HepG2 (cell line): ENCODE data around the gene ZNF512B. TPM values are rescaled to one million over a fixed set of nuclear protein-coding genes. Genes with fewer than 3 reads are reported as not detected.

Experiments used
- AGO2 ChIP-seq: fragments of 200-400 bp; formaldehyde crosslinking; optimal IDR thresholded peaks from 2 replicates; pipeline ENCODE3; 2017; ENCODE audit warnings: mild to moderate bottlenecking, low read depth, low read length, moderate library complexity
- CENPT ChIP-seq: sonication (generic); formaldehyde crosslinking; IDR thresholded peaks from 2 replicates; pipeline ENCODE4 v1.8.0; 2022; ENCODE audit warnings: low read depth, mild to moderate bottlenecking, moderate library complexity, missing genetic modification reagents
- CSRNP1 ChIP-seq: sonication (generic); formaldehyde crosslinking; IDR thresholded peaks from 2 replicates; pipeline ENCODE4 v1.8.1; 2023; ENCODE audit warnings: mild to moderate bottlenecking, missing genetic modification reagents
- HCFC1 ChIP-seq: fragments of 150-350 bp; IDR thresholded peaks from 2 replicates; pipeline ENCODE4 v1.6.1; 2014; ENCODE audit warnings: low read depth, low read length
- IRF2 ChIP-seq: IDR thresholded peaks from 2 replicates; pipeline ENCODE4 v1.6.1; 2018; ENCODE audit warnings: missing genetic modification reagents, missing compliant biosample characterization
- KMT2B ChIP-seq: IDR thresholded peaks from 2 replicates; pipeline ENCODE4 v1.6.1; 2016; ENCODE audit warnings: missing genetic modification reagents, missing compliant biosample characterization
- LRRFIP1 ChIP-seq: sonication (generic); formaldehyde crosslinking; conservative IDR thresholded peaks from 2 replicates; pipeline ENCODE4 v1.4.0; 2020; ENCODE audit warnings: missing genetic modification reagents
- MAFG ChIP-seq: sonication (generic); formaldehyde crosslinking; IDR thresholded peaks from 2 replicates; pipeline ENCODE4 v1.5.1; 2020; ENCODE audit warnings: mild to moderate bottlenecking, missing genetic modification reagents
- MLX ChIP-seq: IDR thresholded peaks from 2 replicates; pipeline ENCODE4 v1.6.1; 2016
- MXD1 ChIP-seq: sonication (generic); formaldehyde crosslinking; IDR thresholded peaks from 2 replicates; pipeline ENCODE4 v1.4.0; 2020; ENCODE audit warnings: mild to moderate bottlenecking, missing genetic modification reagents
- NFYB ChIP-seq: sonication (generic); formaldehyde crosslinking; IDR thresholded peaks from 2 replicates; pipeline ENCODE4 v1.4.0; 2020; ENCODE audit warnings: missing genetic modification reagents
- NR0B2 ChIP-seq: sonication (generic); formaldehyde crosslinking; IDR thresholded peaks from 2 replicates; pipeline ENCODE4 v1.4.0; 2020; ENCODE audit warnings: mild to moderate bottlenecking, missing genetic modification reagents
- PHF8 ChIP-seq: sonication (generic); formaldehyde crosslinking; IDR thresholded peaks from 2 replicates; pipeline ENCODE4 v1.5.0; 2020; ENCODE audit warnings: missing genetic modification reagents
- SMAD1 ChIP-seq: sonication (generic); formaldehyde crosslinking; IDR thresholded peaks from 2 replicates; pipeline ENCODE4 v1.4.0; 2020; ENCODE audit warnings: missing genetic modification reagents, low read depth, mild to moderate bottlenecking, borderline replicate concordance
- UBTF ChIP-seq: sonication (generic); formaldehyde crosslinking; IDR thresholded peaks from 2 replicates; pipeline ENCODE4 v1.4.0; 2020; ENCODE audit warnings: mild to moderate bottlenecking, missing genetic modification reagents
- ZBTB25 ChIP-seq: IDR thresholded peaks from 2 replicates; pipeline ENCODE4 v1.6.1; 2018; ENCODE audit warnings: missing genetic modification reagents
- ZNF143 ChIP-seq: sonication (generic); formaldehyde crosslinking; IDR thresholded peaks from 2 replicates; pipeline ENCODE4 v1.4.0; 2020; ENCODE audit warnings: missing genetic modification reagents
- ZNF207 ChIP-seq: fragments of 450-650 bp; IDR thresholded peaks from 2 replicates; pipeline ENCODE4 v1.6.1; 2016; ENCODE audit warnings: antibody characterized with exemption, borderline replicate concordance
- ZNF326 ChIP-seq: sonication (generic); formaldehyde crosslinking; IDR thresholded peaks from 2 replicates; pipeline ENCODE4 v1.4.0; 2020; ENCODE audit warnings: missing genetic modification reagents, borderline replicate concordance
- ZNF343 ChIP-seq: sonication (generic); formaldehyde crosslinking; IDR thresholded peaks from 2 replicates; pipeline ENCODE4 v1.4.0; 2020; ENCODE audit warnings: mild to moderate bottlenecking, missing genetic modification reagents
- ZNF382 ChIP-seq: sonication (generic); formaldehyde crosslinking; IDR thresholded peaks from 2 replicates; pipeline ENCODE4 v1.5.0; 2020; ENCODE audit warnings: missing genetic modification reagents, mild to moderate bottlenecking, borderline replicate concordance
- polyA plus RNA-seq, 8 experiments: library from polyadenylated mRNA; depleted of rRNA in 3 of 8; stranded (reverse) in 7 of 8; unstranded in 1 of 8; fragments of >200 nt; fragmentation: Illumina TruSeq in 4 of 8; extraction: Trizol in 4 of 8; gene quantifications; 2 replicates each; pipeline versions ENCODE4 v1.2.1 to v1.2.3, GENCODE V29; 2011 to 2016; ENCODE audit warnings: low read depth in 4 of 8, missing spikeins in 1 of 8, mixed read lengths in 1 of 8; ENCODE audit not compliant: insufficient read depth in 1 of 8
- total RNA-seq, 5 experiments: library from RNA; depleted of rRNA; stranded (reverse); fragments of >200 nt; fragmentation: Illumina TruSeq; extraction: Trizol; gene quantifications; 2 replicates each; pipeline ENCODE4 v1.2.3, GENCODE V29; 2016; ENCODE audit warnings: low read depth in 1 of 5

The ZNF512B gene
- total and polyA plus RNA-seq, 2 of the 13 experiments (the other 11 are each of a cell fraction or from before 2014, with no cell fraction given): 11.5 to 30.6 TPM

- TF ChIP-seq SMAD1 (CRISPR knock-in tag) (0 out of 2 replicates have a peak, but pooled peaks have one; percentile 34), AGO2 (peak; percentile 76), UBTF (CRISPR knock-in tag) (peak; percentile 36), CENPT (CRISPR knock-in tag) (no peak), ZNF207 (no peak), NR0B2 (CRISPR knock-in tag) (peak; percentile 70), CSRNP1 (no peak), PHF8 (CRISPR knock-in tag) (0 out of 2 replicates have a peak, but pooled peaks have one; percentile 19), HCFC1 (peak; percentile 4; the same call in 1 of the 2 replicates), ZBTB25 (0 out of 2 replicates have a peak, but pooled peaks have one; percentile 44), ZNF326 (no peak; the same call in 1 of the 2 replicates), ZNF343 (CRISPR knock-in tag) (0 out of 2 replicates have a peak, but pooled peaks have one; percentile 58), MLX (CRISPR knock-in tag) (peak; percentile 73; the same call in 1 of the 2 replicates), KMT2B (CRISPR knock-in tag) (no peak), NFYB (CRISPR knock-in tag) (peak; percentile 26; the same call in 1 of the 2 replicates), ZNF382 (CRISPR knock-in tag) (no peak), ZNF143 (CRISPR knock-in tag) (peak; percentile 67; the same call in 1 of the 2 replicates), MAFG (CRISPR knock-in tag) (no peak), LRRFIP1 (no peak), IRF2 (CRISPR knock-in tag) (peak; percentile 85), MXD1 (CRISPR knock-in tag) (peak; percentile 86; the same call in 1 of the 2 replicates)
Measured at GRCh38 chr20:63977739-63978276, 8.1 kb upstream of the ZNF512B start (continued).
